Choroid plexus epithelial cell (primary cell): ENCODE data around the gene SIRPD.
A peak's percentile ranks its signal among the peaks of the same experiment; 100 is the strongest.
"Not testable (repeated sequence)": the region's sequence is repeated elsewhere in the genome, so short reads cannot be mapped to it uniquely, and the experiment has no call there.

Experiments
- DNase-seq: peaks from one replicate; pipeline ENCODE4 v3.0.0-alpha.2; 2010; ENCODE audit warnings: low read depth
- H3K4me3 ChIP-seq: 2 replicates; pipeline ENCODE4 v1.5.1; 2011; ENCODE audit warnings: low read depth, mild to moderate bottlenecking, control low read depth, low read length, moderate library complexity
- CTCF ChIP-seq: conservative IDR thresholded peaks from 2 replicates; pipeline ENCODE4 v1.5.1; 2011; ENCODE audit warnings: low read depth, mild to moderate bottlenecking, control low read depth, inconsistent platforms, low read length, moderate library complexity

Gene SIRPD

GRCh38 chr20:1557605-1558004 is at the start of gene SIRPD:
Gene SIRPD, minus strand, starts transcription at chr20:1557705. Its CDS starts 52 bp downstream, at chr20:1557653.
- no peak within 1 kb of the TSS for H3K4me3 ChIP-seq
- no peak for DNase-seq
- no peak for TF ChIP-seq CTCF

GRCh38 chr20:1600736-1601135 is 43.2 kb upstream of the SIRPD start:
- no peak for TF ChIP-seq CTCF
- DNase-seq, result no peak
- H3K4me3 ChIP-seq, result no peak overlapping the region

GRCh38 chr20:1595333-1595732 is 37.8 kb upstream of the SIRPD start:
- no peak for DNase-seq
- no peak overlapping the region for H3K4me3 ChIP-seq
- no peak for TF ChIP-seq CTCF

GRCh38 chr20:1588533-1589460 is 31.3 kb upstream of the SIRPD start:
- no peak overlapping the region for H3K4me3 ChIP-seq
- peak; percentile 65 for DNase-seq
- TF ChIP-seq CTCF, result peak; percentile 21

GRCh38 chr20:1587781-1588532 is 30.5 kb upstream of the SIRPD start:
- peak; percentile 17 for DNase-seq
- no peak overlapping the region for H3K4me3 ChIP-seq
- TF ChIP-seq CTCF, result no peak

GRCh38 chr20:1579488-1579887 is 22.0 kb upstream of the SIRPD start:
- DNase-seq, result no peak
- no peak overlapping the region for H3K4me3 ChIP-seq
- TF ChIP-seq CTCF, result no peak

GRCh38 chr20:1577906-1578305 is 20.4 kb upstream of the SIRPD start:
- H3K4me3 ChIP-seq, result no peak overlapping the region
- no peak for TF ChIP-seq CTCF
- DNase-seq, result no peak

- not testable (repeated sequence) for DNase-seq, H3K4me3 ChIP-seq
Observed at GRCh38 chr20:1577313-1577712, 19.8 kb upstream of the SIRPD start.
